PC-9 (cell line): ENCODE results near the gene ALKBH6. TPM values are rescaled to one million over a fixed set of nuclear protein-coding genes. Genes with fewer than 3 reads are reported as not detected.
A peak's percentile ranks its signal among the peaks of the same experiment; 100 is the strongest.

ENCODE experiments used
- Bru-seq: library from RNA; stranded (reverse); fragments of 400-500 nt; gene quantifications from one replicate; lab custom pipeline; 2021; lab: Mats Ljungman, UMichigan
- BruChase-seq, 2 experiments: library from RNA; stranded (reverse); fragments of 400-500 nt; gene quantifications; one replicate each; lab custom pipeline; 2021; lab: Mats Ljungman, UMichigan
- BruUV-seq: library from RNA; stranded (reverse); fragments of 400-500 nt; replicated peaks from 2 replicates; lab custom pipeline; 2021; lab: Mats Ljungman, UMichigan
- CTCF ChIA-PET: fragments of 300-600 bp; sonication (Branson Sonifier 250); formaldehyde crosslinking; loops from one replicate; lab custom pipeline; 2022; ENCODE audit warnings: antibody characterized with exemption; lab: Charles Lee
- POLR2A ChIA-PET: fragments of 300-600 bp; sonication (Branson Sonifier 250); formaldehyde crosslinking; loops from one replicate; lab custom pipeline; 2022; ENCODE audit warnings: antibody characterized with exemption; ENCODE audit not compliant: unreplicated experiment; lab: Charles Lee
- DNase-seq, 2 experiments: peaks; one replicate each; pipeline versions ENCODE4 v3.0.0 to v3.0.0-alpha.2; 2015 to 2022; ENCODE audit warnings: mixed read lengths in 1 of 2
- H2AFZ ChIP-seq: fragments of 200-600 bp; sonication (generic); 2 replicates; pipeline ENCODE4 v1.8.1; 2017; ENCODE audit warnings: antibody characterized with exemption
- H3F3A ChIP-seq: fragments of 200-600 bp; sonication (generic); 2 replicates; pipeline ENCODE4 v1.8.1; 2017; ENCODE audit warnings: antibody characterized with exemption, mild to moderate bottlenecking, low read depth; ENCODE audit not compliant: insufficient read depth
- H3K27ac ChIP-seq: fragments of 200-600 bp; sonication (generic); 2 replicates; pipeline ENCODE4 v1.6.1; 2016; ENCODE audit warnings: mixed run types
- H3K27me3 ChIP-seq: fragments of 200-600 bp; sonication (generic); 2 replicates; pipeline ENCODE4 v1.6.1; 2016; ENCODE audit warnings: low read depth, mixed run types; ENCODE audit not compliant: insufficient read depth
- H3K36me3 ChIP-seq: fragments of 200-600 bp; sonication (generic); 2 replicates; pipeline ENCODE4 v1.6.1; 2016; ENCODE audit warnings: low read depth, mixed run types
- H3K4me1 ChIP-seq: fragments of 200-600 bp; sonication (generic); replicated peaks from 2 replicates; pipeline ENCODE4 v1.6.1; 2016; ENCODE audit warnings: mixed run types; ENCODE audit not compliant: insufficient read depth
- H3K4me2 ChIP-seq: fragments of 200-600 bp; sonication (generic); 2 replicates; pipeline ENCODE4 v1.6.1; 2017; ENCODE audit warnings: mixed run types
- H3K4me3 ChIP-seq: fragments of 200-600 bp; sonication (generic); 2 replicates; pipeline ENCODE4 v1.6.1; 2016; ENCODE audit warnings: mixed run types
- H3K79me2 ChIP-seq: fragments of 200-600 bp; sonication (generic); 2 replicates; pipeline ENCODE4 v1.6.1; 2017; ENCODE audit warnings: low read depth, mixed run types
- H3K9me2 ChIP-seq: fragments of 200-600 bp; sonication (generic); 2 replicates; pipeline ENCODE4 v1.8.1; 2017; ENCODE audit warnings: mild to moderate bottlenecking; ENCODE audit not compliant: insufficient read depth
- H3K9me3 ChIP-seq: fragments of 200-600 bp; sonication (generic); 2 replicates; pipeline ENCODE4 v1.8.1; 2016; ENCODE audit warnings: low read depth; ENCODE audit not compliant: insufficient read depth
- H4K20me1 ChIP-seq: fragments of 200-600 bp; sonication (generic); 2 replicates; pipeline ENCODE4 v1.8.1; 2017; ENCODE audit not compliant: insufficient read depth
- EZH2 ChIP-seq: fragments of 200-600 bp; sonication (generic); IDR thresholded peaks from 2 replicates; pipeline ENCODE4 v1.8.0; 2017; ENCODE audit warnings: antibody characterized with exemption, low read depth
- intact Hi-C: fragments of 100-400 bp; cut with micrococcal nuclease; formaldehyde crosslinking; loops from one replicate; pipeline ENCODE4 v1.10.0; 2022; ENCODE audit not compliant: unreplicated experiment
- long read RNA-seq: library from polyadenylated mRNA; stranded (forward); transcript quantifications from one replicate; pipeline ENCODE4 v2.0.0, GENCODE V29; 2022
- total RNA-seq: library from RNA; stranded (reverse); gene quantifications from 2 replicates; pipeline ENCODE4 v1.2.3, GENCODE V29; 2021
- TF ChIP-seq, protein P1 (sequence below): fragments of 200-600 bp; sonication (generic); conservative IDR thresholded peaks from 2 replicates; pipeline ENCODE4 v1.6.1; 2017; ENCODE audit warnings: mixed run types, antibody characterized with exemption, mild to moderate bottlenecking, moderate library complexity

Gene ALKBH6
- total RNA-seq = 48.2 and 55.1 TPM in 2 replicates
- percentile 70 among the genes with signal in this experiment for Bru-seq, nascent RNA
- percentile 79 among the genes with signal in this experiment for BruChase-seq, experiment 1, labeled RNA remaining after a 2-hour chase
- BruChase-seq, experiment 2, labeled RNA remaining after a 6-hour chase = percentile 80 among the genes with signal in this experiment
- long read RNA-seq, transcript ALKBH6-202 (7 exons, 973 nt) = major isoform, 40 of 61 reads
- long read RNA-seq, partial matches to known transcripts = 3 of 61 reads
- long read RNA-seq, other reads (novel, unspliced or antisense) = 14 of 61 reads

DNA sequence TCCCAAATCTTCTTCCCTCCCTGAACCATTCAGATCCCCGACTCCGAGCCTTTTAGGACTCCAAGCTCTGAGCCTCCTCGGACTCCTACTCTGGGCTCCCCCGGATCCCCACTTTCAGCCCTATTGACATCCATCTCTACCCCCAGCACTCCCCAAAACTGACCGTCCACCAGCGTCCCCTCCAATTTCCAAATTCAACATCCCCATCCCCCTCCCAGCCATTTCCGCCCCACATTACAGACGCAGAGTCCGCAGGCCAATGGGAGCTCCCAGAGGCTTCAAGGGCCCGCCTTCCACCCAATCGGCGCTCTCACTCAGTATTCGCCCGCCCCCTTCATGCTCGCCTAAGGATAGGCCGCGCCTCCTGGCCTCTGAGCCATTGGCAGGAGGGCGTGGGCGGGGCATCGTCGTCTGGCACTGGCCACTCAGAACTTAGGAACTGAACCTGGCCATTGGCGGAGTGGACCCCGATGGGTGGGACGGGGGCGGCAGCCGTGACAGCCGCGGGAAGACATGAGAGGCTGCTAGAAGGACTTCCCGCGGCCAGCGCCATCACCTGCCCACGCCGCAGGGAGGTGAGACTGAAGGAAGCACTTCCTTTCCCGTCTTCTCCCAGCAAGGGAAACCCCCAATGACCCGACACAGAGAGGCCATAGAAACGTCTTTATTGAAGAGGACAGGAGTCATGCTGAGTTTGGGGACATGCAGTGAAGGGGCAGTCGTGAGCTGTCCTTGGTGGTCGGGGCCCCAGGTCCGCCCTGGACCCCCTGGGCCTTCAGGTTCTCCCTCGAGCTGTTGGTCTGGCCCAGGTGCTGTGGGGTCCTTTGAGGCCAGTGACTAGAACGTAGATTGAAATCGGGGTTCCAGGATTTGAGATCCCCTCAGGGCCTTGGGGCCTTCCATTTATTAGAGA, at the start of gene ALKBH6:
TSS of gene ALKBH6 (minus strand) at position 202 of the 913 bp plus-strand sequence. CDS start 816 bp downstream, outside the sequence.
- H3K27ac ChIP-seq = no peak within 1 kb of the TSS
- BruUV-seq = TSS peak; percentile 60
- no peaks in the 10 kb centered on the region for H3K27me3 ChIP-seq
- no peaks in the 10 kb centered on the region for H4K20me1 ChIP-seq
- H3K36me3 ChIP-seq = no peaks in the 10 kb centered on the region
- peak within 1 kb of the TSS; percentile 89 for H2AFZ ChIP-seq
- CTCF ChIA-PET = interaction anchor here (0.6 to 1.0 kb wide), 2 partner anchors 23 to 154 kb away, joined by 8 to 11 read pairs; no protein-coding TSS in a partner anchor
- TF ChIP-seq, protein P1, sequence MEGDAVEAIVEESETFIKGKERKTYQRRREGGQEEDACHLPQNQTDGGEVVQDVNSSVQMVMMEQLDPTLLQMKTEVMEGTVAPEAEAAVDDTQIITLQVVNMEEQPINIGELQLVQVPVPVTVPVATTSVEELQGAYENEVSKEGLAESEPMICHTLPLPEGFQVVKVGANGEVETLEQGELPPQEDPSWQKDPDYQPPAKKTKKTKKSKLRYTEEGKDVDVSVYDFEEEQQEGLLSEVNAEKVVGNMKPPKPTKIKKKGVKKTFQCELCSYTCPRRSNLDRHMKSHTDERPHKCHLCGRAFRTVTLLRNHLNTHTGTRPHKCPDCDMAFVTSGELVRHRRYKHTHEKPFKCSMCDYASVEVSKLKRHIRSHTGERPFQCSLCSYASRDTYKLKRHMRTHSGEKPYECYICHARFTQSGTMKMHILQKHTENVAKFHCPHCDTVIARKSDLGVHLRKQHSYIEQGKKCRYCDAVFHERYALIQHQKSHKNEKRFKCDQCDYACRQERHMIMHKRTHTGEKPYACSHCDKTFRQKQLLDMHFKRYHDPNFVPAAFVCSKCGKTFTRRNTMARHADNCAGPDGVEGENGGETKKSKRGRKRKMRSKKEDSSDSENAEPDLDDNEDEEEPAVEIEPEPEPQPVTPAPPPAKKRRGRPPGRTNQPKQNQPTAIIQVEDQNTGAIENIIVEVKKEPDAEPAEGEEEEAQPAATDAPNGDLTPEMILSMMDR = no peak
- no peak for TF ChIP-seq EZH2
- POLR2A ChIA-PET = interaction anchor here (0.5 to 1.2 kb wide), 11 partner anchors 23 to 200 kb away, joined by 3 to 10 read pairs (median 4); partner anchors contain the start of genes THAP8, ZNF146 and ZNF565
- peak within 1 kb of the TSS; percentile 90 for H3K4me2 ChIP-seq
- H3F3A ChIP-seq = peaks cover 8% of the 10 kb centered on the region; the same call in 1 of the 2 replicates
- intact Hi-C loops = loop anchor here (1.0 kb wide), 1 partner anchor 40 kb away; the partner anchor contains the start of genes THAP8 and WDR62
- DNase-seq = peak; percentile 98 to 99
- H3K4me3 ChIP-seq = peak within 1 kb of the TSS; percentile 70
- no peaks in the 10 kb centered on the region for H3K9me2 ChIP-seq
- no peaks in the 10 kb centered on the region for H3K9me3 ChIP-seq
- H3K79me2 ChIP-seq = peaks cover 19% of the 10 kb centered on the region
- H3K4me1 ChIP-seq = peaks cover 7% of the 10 kb centered on the region

DNA sequence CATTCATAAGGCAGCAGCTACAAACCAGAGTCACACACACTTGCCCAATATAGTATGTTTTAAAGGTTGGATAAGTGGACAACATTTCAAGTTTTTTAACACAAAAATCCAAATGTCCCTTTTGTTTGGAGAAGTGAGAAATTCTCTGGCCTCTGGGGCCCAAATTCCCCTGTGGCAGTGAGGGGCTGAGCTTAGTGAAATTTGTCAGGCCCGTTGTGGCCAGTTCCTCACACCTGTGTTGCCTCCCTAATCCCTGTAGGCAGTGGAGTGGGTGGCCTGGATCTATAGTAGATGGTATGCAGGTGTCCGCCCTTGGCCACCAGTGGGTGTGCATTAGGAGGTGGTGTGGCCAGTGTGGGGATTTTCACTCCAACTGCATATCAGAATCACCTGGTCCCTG, 47.4 kb upstream of the ALKBH6 start:
- Histone ChIP-seq H3K36me3 (peaks cover 8% of the 10 kb centered on the region; the same call in 1 of the 2 replicates), H3K4me2 (no peak overlapping the region), H3K4me1 (no peaks in the 10 kb centered on the region), H3K79me2 (peaks cover 13% of the 10 kb centered on the region; the same call in 1 of the 2 replicates), H4K20me1 (no peaks in the 10 kb centered on the region), H3K9me3 (no peaks in the 10 kb centered on the region), H3F3A (no peaks in the 10 kb centered on the region), H2AFZ (no peak overlapping the region), H3K4me3 (no peak overlapping the region), H3K27ac (no peak overlapping the region), H3K9me2 (no peaks in the 10 kb centered on the region), H3K27me3 (no peaks in the 10 kb centered on the region)
- intact Hi-C loops = no loop called here
- DNase-seq = no peak
- TF ChIP-seq, protein P1 = no peak
- TF ChIP-seq EZH2 = no peak
- BruUV-seq = no TSS peak
- ChIA-PET POLR2A (interaction anchor here (0.6 kb wide), 1 partner anchor 116 kb away, joined by 3 read pairs; no protein-coding TSS in a partner anchor), CTCF (interaction anchor here (0.7 kb wide), 1 partner anchor 557 kb away, joined by 6 read pairs; no protein-coding TSS in a partner anchor)

DNA sequence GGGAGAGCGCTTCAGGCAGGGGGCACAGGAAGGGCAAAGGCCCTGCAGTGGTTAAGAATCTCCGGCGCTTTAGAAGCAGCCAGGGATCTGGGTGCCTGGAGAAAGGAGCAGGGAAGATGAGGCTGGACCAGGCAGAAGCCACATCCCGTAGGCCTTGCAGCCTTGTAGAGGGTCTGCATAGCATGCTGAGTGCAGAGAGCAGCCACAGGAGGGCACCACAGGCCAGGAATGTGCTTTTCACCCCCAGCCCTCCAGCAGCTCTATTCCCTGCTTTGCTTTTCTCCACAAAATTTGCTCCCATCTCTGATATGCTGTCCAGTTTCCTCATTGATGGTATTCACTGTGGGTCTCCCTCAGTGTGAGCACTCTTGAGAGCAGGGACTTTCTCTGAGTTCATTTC, 46.4 kb upstream of the ALKBH6 start:
- TF ChIP-seq EZH2 = no peak
- TF ChIP-seq, protein P1 = peak; percentile 65
- H3K9me3 ChIP-seq = no peaks in the 10 kb centered on the region
- intact Hi-C loops = no loop called here
- H3K27me3 ChIP-seq = no peaks in the 10 kb centered on the region
- no peaks in the 10 kb centered on the region for H3F3A ChIP-seq
- no peak overlapping the region for H3K4me2 ChIP-seq
- CTCF ChIA-PET = no interaction called here
- peaks cover 22% of the 10 kb centered on the region; the same call in 1 of the 2 replicates for H3K79me2 ChIP-seq
- H3K27ac ChIP-seq = no peak overlapping the region
- no TSS peak for BruUV-seq
- peak in 1 of 2 experiments; percentile 52 for DNase-seq
- H4K20me1 ChIP-seq = no peaks in the 10 kb centered on the region
- H3K4me1 ChIP-seq = peaks cover 6% of the 10 kb centered on the region; the same call in 1 of the 2 replicates
- H3K9me2 ChIP-seq = no peaks in the 10 kb centered on the region
- H3K36me3 ChIP-seq = peaks cover 8% of the 10 kb centered on the region; the same call in 1 of the 2 replicates
- H3K4me3 ChIP-seq = no peak overlapping the region
- H2AFZ ChIP-seq = no peak overlapping the region
- POLR2A ChIA-PET = no interaction called here
